HEK293 (cell line): ENCODE results near the gene FAM8A1.
A peak's percentile ranks its signal among the peaks of the same experiment; 100 is the strongest.

Experiments used
- CTCF ChIA-PET: fragments of 350-600 bp; formaldehyde crosslinking; extraction: SDS; loops from one replicate; lab custom pipeline; 2021; ENCODE audit warnings: antibody characterized with exemption; lab: Yijun Ruan, JAX
- POLR2A ChIA-PET: fragments of 300-600 bp; formaldehyde crosslinking; extraction: SDS; loops from one replicate; lab custom pipeline; 2020; ENCODE audit warnings: antibody characterized with exemption, inconsistent platforms; lab: Yijun Ruan, JAX
- H3K27ac ChIP-seq: fragments of 200-500 bp; sonication (Bioruptor generic); 2 replicates; pipeline ENCODE4 v1.5.1; 2014; ENCODE audit warnings: low read depth, low read length, control low read depth, inconsistent platforms; ENCODE audit errors: extremely low read depth
- H3K36me3 ChIP-seq, 2 experiments: fragments of 200-500 bp in 1 of 2; sonication (Bioruptor generic) in 1 of 2; 1 replicate in 1 of 2; 2 replicates in 1 of 2; pipeline ENCODE4 v1.5.1; 2014 to 2017; ENCODE audit warnings: inconsistent platforms in 2 of 2, low read length in 2 of 2; ENCODE audit not compliant: control insufficient read depth in 2 of 2, insufficient read depth in 1 of 2
- H3K4me1 ChIP-seq: fragments of 200-500 bp; sonication (Bioruptor generic); 2 replicates; pipeline ENCODE4 v1.5.1; 2014; ENCODE audit warnings: mild to moderate bottlenecking, low read length, inconsistent platforms; ENCODE audit not compliant: control insufficient read depth, insufficient read depth
- H3K4me3 ChIP-seq: 2 replicates; pipeline ENCODE4 v1.5.1; 2011; ENCODE audit warnings: low read depth, mild to moderate bottlenecking, control low read depth, low read length, moderate library complexity
- H3K9me3 ChIP-seq: fragments of 200-500 bp; sonication (Bioruptor generic); 2 replicates; pipeline ENCODE4 v1.5.1; 2014; ENCODE audit warnings: low read depth, low read length, inconsistent platforms; ENCODE audit not compliant: control insufficient read depth, insufficient read depth
- GLIS1 ChIP-seq: fragments of 450-650 bp; formaldehyde crosslinking; IDR thresholded peaks from 2 replicates; pipeline ENCODE4 v1.5.1; 2016; ENCODE audit warnings: missing biosample characterization, missing genetic modification characterization
- HOXC10 ChIP-seq: sonication (generic); formaldehyde crosslinking; IDR thresholded peaks from 2 replicates; pipeline ENCODE4 v1.8.1; 2023; ENCODE audit warnings: mild to moderate bottlenecking, missing genetic modification reagents
- ZBTB17 ChIP-seq: fragments of 450-650 bp; formaldehyde crosslinking; IDR thresholded peaks from 2 replicates; pipeline ENCODE4 v1.5.1; 2016; ENCODE audit warnings: missing biosample characterization, missing genetic modification characterization
- ZFP3 ChIP-seq: fragments of 450-650 bp; formaldehyde crosslinking; IDR thresholded peaks from 2 replicates; pipeline ENCODE4 v1.5.1; 2016; ENCODE audit warnings: low read depth, missing biosample characterization, missing genetic modification characterization
- ZFP69B ChIP-seq: fragments of 450-650 bp; formaldehyde crosslinking; IDR thresholded peaks from 2 replicates; pipeline ENCODE4 v1.5.1; 2016; ENCODE audit warnings: missing biosample characterization, missing genetic modification characterization
- ZNF133 ChIP-seq: fragments of 450-650 bp; formaldehyde crosslinking; IDR thresholded peaks from 2 replicates; pipeline ENCODE4 v1.5.1; 2016; ENCODE audit warnings: missing biosample characterization, missing genetic modification characterization
- ZNF214 ChIP-seq: fragments of 450-650 bp; formaldehyde crosslinking; IDR thresholded peaks from 2 replicates; pipeline ENCODE4 v1.5.1; 2017; ENCODE audit warnings: missing biosample characterization, mild to moderate bottlenecking, missing genetic modification characterization, borderline replicate concordance
- ZNF335 ChIP-seq: fragments of 450-650 bp; formaldehyde crosslinking; conservative IDR thresholded peaks from 2 replicates; pipeline ENCODE4 v1.5.1; 2016; ENCODE audit warnings: missing biosample characterization, missing genetic modification characterization
- ZNF394 ChIP-seq: fragments of 450-650 bp; formaldehyde crosslinking; IDR thresholded peaks from 2 replicates; pipeline ENCODE4 v1.5.1; 2016; ENCODE audit warnings: missing biosample characterization, missing genetic modification characterization, mild to moderate bottlenecking, moderate library complexity, borderline replicate concordance
- ZNF548 ChIP-seq: fragments of 450-650 bp; formaldehyde crosslinking; IDR thresholded peaks from 2 replicates; pipeline ENCODE4 v1.5.1; 2016; ENCODE audit warnings: missing biosample characterization, missing genetic modification characterization
- ZNF549 ChIP-seq: fragments of 450-650 bp; IDR thresholded peaks from 2 replicates; pipeline ENCODE4 v1.5.1; 2018; ENCODE audit warnings: missing biosample characterization, missing genetic modification characterization, mild to moderate bottlenecking, inconsistent platforms, moderate library complexity
- ZNF561 ChIP-seq: fragments of 450-650 bp; IDR thresholded peaks from 2 replicates; pipeline ENCODE4 v1.5.1; 2018; ENCODE audit warnings: missing biosample characterization, missing genetic modification characterization, borderline replicate concordance
- ZNF654 ChIP-seq: fragments of 450-650 bp; formaldehyde crosslinking; IDR thresholded peaks from 2 replicates; pipeline ENCODE4 v1.5.1; 2016; ENCODE audit warnings: low read depth, missing biosample characterization, missing genetic modification characterization
- ZNF660 ChIP-seq: fragments of 450-650 bp; IDR thresholded peaks from 2 replicates; pipeline ENCODE4 v1.5.1; 2018; ENCODE audit warnings: missing biosample characterization, mild to moderate bottlenecking, missing genetic modification characterization
- ZNF664 ChIP-seq: fragments of 450-650 bp; formaldehyde crosslinking; IDR thresholded peaks from 2 replicates; pipeline ENCODE4 v1.5.1; 2016; ENCODE audit warnings: missing biosample characterization, missing genetic modification characterization
- ZSCAN30 ChIP-seq: fragments of 450-650 bp; IDR thresholded peaks from 2 replicates; pipeline ENCODE4 v1.5.1; 2018; ENCODE audit warnings: missing biosample characterization, mild to moderate bottlenecking, missing genetic modification characterization, moderate library complexity
- ZXDB ChIP-seq: fragments of 450-650 bp; formaldehyde crosslinking; IDR thresholded peaks from 2 replicates; pipeline ENCODE4 v1.5.1; 2016; ENCODE audit warnings: missing biosample characterization, missing genetic modification characterization
- TF ChIP-seq, protein P1 (sequence below): fragments of 450-650 bp; formaldehyde crosslinking; IDR thresholded peaks from 2 replicates; pipeline ENCODE4 v1.5.1; 2016; ENCODE audit warnings: missing biosample characterization, missing genetic modification characterization
- TF ChIP-seq, protein P2 (sequence below): fragments of 450-650 bp; formaldehyde crosslinking; IDR thresholded peaks from 2 replicates; pipeline ENCODE4 v1.5.1; 2016; ENCODE audit warnings: missing biosample characterization, missing genetic modification characterization
- TF ChIP-seq, protein P3 (sequence below): fragments of 450-650 bp; formaldehyde crosslinking; IDR thresholded peaks from 2 replicates; pipeline ENCODE4 v1.5.1; 2017; ENCODE audit warnings: missing biosample characterization, missing genetic modification characterization
- TF ChIP-seq, protein P4 (sequence below): fragments of 450-650 bp; formaldehyde crosslinking; IDR thresholded peaks from 2 replicates; pipeline ENCODE4 v1.5.1; 2016; ENCODE audit warnings: missing biosample characterization, missing genetic modification characterization
- TF ChIP-seq, protein P5 (sequence below): fragments of 450-650 bp; formaldehyde crosslinking; IDR thresholded peaks from 2 replicates; pipeline ENCODE4 v1.5.1; 2017; ENCODE audit warnings: missing biosample characterization, mild to moderate bottlenecking, missing genetic modification characterization, moderate library complexity

Gene FAM8A1

DNA sequence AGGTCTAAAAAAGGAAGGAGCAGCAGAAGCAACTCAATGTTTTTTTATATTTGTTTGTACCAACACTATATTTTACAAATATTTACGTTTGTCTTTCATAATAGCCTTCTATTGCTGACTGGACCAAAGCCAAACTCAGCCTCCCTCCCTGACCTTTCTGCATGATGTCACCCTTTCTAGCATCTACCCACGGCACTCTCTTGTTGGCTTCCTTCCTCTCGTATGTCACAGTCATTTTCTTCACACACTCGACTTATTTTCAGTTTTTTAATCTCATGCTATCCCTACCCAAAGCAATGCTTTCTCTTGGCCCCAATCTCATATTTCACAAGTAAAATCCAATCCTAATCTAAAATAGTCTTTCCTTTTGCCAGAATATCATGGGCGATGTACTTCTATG, 16.3 kb upstream of the FAM8A1 start (continued):
- TF ChIP-seq, protein P1, sequence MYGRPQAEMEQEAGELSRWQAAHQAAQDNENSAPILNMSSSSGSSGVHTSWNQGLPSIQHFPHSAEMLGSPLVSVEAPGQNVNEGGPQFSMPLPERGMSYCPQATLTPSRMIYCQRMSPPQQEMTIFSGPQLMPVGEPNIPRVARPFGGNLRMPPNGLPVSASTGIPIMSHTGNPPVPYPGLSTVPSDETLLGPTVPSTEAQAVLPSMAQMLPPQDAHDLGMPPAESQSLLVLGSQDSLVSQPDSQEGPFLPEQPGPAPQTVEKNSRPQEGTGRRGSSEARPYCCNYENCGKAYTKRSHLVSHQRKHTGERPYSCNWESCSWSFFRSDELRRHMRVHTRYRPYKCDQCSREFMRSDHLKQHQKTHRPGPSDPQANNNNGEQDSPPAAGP (tag by site-specific recombination): no peak
- TF ChIP-seq ZNF214 (tag by site-specific recombination) (no peak), HOXC10 (CRISPR knock-in tag) (no peak), GLIS1 (tag by site-specific recombination) (no peak), ZNF548 (tag by site-specific recombination) (peak; percentile 83), ZNF133 (no peak), ZNF664 (tag by site-specific recombination) (no peak), ZNF335 (0 out of 2 replicates have a peak, but pooled peaks have one; percentile 32), ZBTB17 (tag by site-specific recombination) (0 out of 2 replicates have a peak, but pooled peaks have one; percentile 40), ZXDB (tag by site-specific recombination) (no peak), ZFP3 (tag by site-specific recombination) (no peak)
- TF ChIP-seq, protein P2, sequence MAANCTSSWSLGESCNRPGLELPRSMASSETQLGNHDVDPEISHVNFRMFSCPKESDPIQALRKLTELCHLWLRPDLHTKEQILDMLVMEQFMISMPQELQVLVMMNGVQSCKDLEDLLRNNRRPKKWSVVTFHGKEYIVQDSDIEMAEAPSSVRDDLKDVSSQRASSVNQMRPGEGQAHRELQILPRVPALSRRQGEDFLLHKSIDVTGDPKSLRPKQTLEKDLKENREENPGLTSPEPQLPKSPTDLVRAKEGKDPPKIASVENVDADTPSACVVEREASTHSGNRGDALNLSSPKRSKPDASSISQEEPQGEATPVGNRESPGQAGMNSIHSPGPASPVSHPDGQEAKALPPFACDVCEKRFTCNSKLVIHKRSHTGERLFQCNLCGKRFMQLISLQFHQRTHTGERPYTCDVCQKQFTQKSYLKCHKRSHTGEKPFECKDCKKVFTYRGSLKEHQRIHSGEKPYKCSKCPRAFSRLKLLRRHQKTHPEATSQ (tag by site-specific recombination): no peak
- TF ChIP-seq, protein P3, sequence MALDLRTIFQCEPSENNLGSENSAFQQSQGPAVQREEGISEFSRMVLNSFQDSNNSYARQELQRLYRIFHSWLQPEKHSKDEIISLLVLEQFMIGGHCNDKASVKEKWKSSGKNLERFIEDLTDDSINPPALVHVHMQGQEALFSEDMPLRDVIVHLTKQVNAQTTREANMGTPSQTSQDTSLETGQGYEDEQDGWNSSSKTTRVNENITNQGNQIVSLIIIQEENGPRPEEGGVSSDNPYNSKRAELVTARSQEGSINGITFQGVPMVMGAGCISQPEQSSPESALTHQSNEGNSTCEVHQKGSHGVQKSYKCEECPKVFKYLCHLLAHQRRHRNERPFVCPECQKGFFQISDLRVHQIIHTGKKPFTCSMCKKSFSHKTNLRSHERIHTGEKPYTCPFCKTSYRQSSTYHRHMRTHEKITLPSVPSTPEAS (tag by site-specific recombination): no peak

DNA sequence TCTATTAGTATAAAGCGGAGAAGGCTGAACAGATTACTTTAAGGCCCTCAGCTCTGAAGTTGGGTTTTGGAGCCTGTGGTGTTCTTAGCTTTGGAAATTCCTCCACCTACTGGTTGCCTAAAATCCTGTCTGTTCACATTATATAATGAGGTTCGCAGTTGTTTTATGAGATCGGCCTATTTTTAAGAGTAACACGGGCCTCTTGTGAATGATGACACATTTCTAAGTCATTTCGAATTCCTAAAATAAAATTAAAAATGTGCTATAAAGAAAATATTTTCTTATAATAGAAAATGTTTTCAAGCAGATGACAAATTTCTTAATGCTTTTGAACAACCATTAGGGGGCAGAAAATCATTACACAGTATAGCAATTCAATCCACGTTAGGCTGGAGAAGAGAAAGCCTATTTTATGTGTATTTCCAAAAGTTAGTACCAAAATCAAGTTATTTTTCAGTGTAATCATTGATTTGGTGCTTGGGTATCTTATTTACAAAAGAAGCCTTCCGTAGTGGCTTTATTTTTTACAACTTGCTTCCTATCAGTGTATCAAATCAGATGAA, 15.8 kb upstream of the FAM8A1 start:
- Histone ChIP-seq H3K4me3 (no peak overlapping the region), H3K36me3 (no peaks in the 10 kb centered on the region), H3K27ac (no peak overlapping the region), H3K4me1 (peaks cover 2% of the 10 kb centered on the region; the same call in 1 of the 2 replicates), H3K9me3 (no peaks in the 10 kb centered on the region)
- ChIA-PET POLR2A (interaction anchor here (0.5 kb wide), 1 partner anchor 33 kb away, joined by 4 read pairs; no protein-coding TSS in a partner anchor), CTCF (interaction anchor here (0.5 to 3.9 kb wide), 49 partner anchors 8 to 1223 kb away, joined by 3 to 75 read pairs (median 3); partner anchors contain the start of gene FAM8A1)
- 0 out of 2 replicates have a peak, but pooled peaks have one; percentile 56 for TF ChIP-seq ZSCAN30 (tag by site-specific recombination)
- TF ChIP-seq ZNF549 (tag by site-specific recombination): no peak
- TF ChIP-seq ZNF561: no peak
- TF ChIP-seq, protein P4, sequence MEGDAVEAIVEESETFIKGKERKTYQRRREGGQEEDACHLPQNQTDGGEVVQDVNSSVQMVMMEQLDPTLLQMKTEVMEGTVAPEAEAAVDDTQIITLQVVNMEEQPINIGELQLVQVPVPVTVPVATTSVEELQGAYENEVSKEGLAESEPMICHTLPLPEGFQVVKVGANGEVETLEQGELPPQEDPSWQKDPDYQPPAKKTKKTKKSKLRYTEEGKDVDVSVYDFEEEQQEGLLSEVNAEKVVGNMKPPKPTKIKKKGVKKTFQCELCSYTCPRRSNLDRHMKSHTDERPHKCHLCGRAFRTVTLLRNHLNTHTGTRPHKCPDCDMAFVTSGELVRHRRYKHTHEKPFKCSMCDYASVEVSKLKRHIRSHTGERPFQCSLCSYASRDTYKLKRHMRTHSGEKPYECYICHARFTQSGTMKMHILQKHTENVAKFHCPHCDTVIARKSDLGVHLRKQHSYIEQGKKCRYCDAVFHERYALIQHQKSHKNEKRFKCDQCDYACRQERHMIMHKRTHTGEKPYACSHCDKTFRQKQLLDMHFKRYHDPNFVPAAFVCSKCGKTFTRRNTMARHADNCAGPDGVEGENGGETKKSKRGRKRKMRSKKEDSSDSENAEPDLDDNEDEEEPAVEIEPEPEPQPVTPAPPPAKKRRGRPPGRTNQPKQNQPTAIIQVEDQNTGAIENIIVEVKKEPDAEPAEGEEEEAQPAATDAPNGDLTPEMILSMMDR (tag by site-specific recombination): peak; percentile 83
- TF ChIP-seq ZNF654 (tag by site-specific recombination): peak; percentile 99
- peak; percentile 4; the same call in 1 of the 2 replicates for TF ChIP-seq ZFP69B (tag by site-specific recombination)
- TF ChIP-seq ZNF394 (tag by site-specific recombination): 0 out of 2 replicates have a peak, but pooled peaks have one; percentile 13
- peak; percentile 71; the same call in 1 of the 2 replicates for TF ChIP-seq ZNF660 (tag by site-specific recombination)
- TF ChIP-seq, protein P5, sequence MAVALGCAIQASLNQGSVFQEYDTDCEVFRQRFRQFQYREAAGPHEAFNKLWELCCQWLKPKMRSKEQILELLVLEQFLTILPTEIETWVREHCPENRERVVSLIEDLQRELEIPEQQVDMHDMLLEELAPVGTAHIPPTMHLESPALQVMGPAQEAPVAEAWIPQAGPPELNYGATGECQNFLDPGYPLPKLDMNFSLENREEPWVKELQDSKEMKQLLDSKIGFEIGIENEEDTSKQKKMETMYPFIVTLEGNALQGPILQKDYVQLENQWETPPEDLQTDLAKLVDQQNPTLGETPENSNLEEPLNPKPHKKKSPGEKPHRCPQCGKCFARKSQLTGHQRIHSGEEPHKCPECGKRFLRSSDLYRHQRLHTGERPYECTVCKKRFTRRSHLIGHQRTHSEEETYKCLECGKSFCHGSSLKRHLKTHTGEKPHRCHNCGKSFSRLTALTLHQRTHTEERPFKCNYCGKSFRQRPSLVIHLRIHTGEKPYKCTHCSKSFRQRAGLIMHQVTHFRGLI: peak; percentile 39; the same call in 1 of the 2 replicates
